Right atrium auricular region (tissue), 2 donors: Measurements from ENCODE around the gene FAM234B. TPM values are rescaled to one million over a fixed set of nuclear protein-coding genes. Genes with fewer than 3 reads are reported as not detected.

Experiments used
- DNase-seq: peaks from one replicate; pipeline ENCODE4 v3.0.0-alpha.2; 2019; ENCODE audit warnings: low spot score
- H3K27ac ChIP-seq, 2 donors: fragments of 200-600 bp; sonication (generic); 1 replicate in 1 of 2; 2 replicates in 1 of 2; pipeline ENCODE4 v1.5.1; 2016 to 2019
- H3K27me3 ChIP-seq, 2 donors: fragments of 200-600 bp; sonication (generic); one replicate each; pipeline versions ENCODE4 v1.5.1 to v1.6.0; 2017 to 2019
- H3K36me3 ChIP-seq: fragments of 200-600 bp; sonication (generic); one replicate; pipeline ENCODE4 v1.5.1; 2016
- H3K4me1 ChIP-seq, 2 donors: fragments of 200-600 bp; sonication (generic); one replicate each; pipeline versions ENCODE4 v1.5.1 to v1.6.0; 2017 to 2019
- H3K4me3 ChIP-seq, 2 donors: fragments of 200-600 bp; sonication (generic); 1 replicate in 1 of 2; 2 replicates in 1 of 2; pipeline ENCODE4 v1.5.1; 2017 to 2019; ENCODE audit warnings: mild to moderate bottlenecking in 1 of 2, moderate library complexity in 1 of 2
- H3K9me3 ChIP-seq, 2 donors: fragments of 200-600 bp; sonication (generic); one replicate each; pipeline ENCODE4 v1.5.1; 2019
- total RNA-seq, 2 donors: library from RNA; depleted of rRNA; stranded (reverse); fragments of >200 nt; gene quantifications; one replicate each; pipeline ENCODE4 v1.1.0, GENCODE V29; 2016
- TF ChIP-seq, protein P1 (sequence below), 2 donors: fragments of 200-600 bp; sonication (generic); IDR thresholded peaks; one replicate each; pipeline ENCODE4 v1.5.1; 2019; ENCODE audit warnings: antibody characterized with exemption in 2 of 2

Gene FAM234B
- total RNA-seq, 2 donors from 2014 or later: 1.7 to 4.6 TPM

DNA sequence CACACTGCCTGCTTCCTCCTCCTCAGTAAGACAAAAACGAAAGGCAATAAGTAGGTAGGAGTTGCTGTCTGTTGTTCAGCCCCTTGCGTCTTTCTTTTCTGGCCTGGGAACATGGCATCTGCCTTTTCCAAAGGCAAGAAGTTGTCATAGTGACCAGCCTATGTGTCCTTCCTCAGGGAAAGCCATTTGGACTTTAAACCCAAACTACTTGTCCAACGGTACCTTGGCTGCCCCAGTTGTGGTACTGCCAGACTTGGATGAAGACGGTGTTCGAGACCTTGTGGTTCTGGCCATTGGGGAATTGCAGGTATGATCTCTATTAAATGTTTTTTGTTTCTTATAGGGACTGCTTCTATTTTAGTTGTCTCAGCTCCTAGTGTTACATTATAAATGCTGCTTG lies 18.5 kb downstream of the FAM234B start:
- TF ChIP-seq, protein P1, sequence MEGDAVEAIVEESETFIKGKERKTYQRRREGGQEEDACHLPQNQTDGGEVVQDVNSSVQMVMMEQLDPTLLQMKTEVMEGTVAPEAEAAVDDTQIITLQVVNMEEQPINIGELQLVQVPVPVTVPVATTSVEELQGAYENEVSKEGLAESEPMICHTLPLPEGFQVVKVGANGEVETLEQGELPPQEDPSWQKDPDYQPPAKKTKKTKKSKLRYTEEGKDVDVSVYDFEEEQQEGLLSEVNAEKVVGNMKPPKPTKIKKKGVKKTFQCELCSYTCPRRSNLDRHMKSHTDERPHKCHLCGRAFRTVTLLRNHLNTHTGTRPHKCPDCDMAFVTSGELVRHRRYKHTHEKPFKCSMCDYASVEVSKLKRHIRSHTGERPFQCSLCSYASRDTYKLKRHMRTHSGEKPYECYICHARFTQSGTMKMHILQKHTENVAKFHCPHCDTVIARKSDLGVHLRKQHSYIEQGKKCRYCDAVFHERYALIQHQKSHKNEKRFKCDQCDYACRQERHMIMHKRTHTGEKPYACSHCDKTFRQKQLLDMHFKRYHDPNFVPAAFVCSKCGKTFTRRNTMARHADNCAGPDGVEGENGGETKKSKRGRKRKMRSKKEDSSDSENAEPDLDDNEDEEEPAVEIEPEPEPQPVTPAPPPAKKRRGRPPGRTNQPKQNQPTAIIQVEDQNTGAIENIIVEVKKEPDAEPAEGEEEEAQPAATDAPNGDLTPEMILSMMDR (IDR thresholded peaks at IDR 0.05): no peak
- Histone ChIP-seq H3K27ac (no peak overlapping the region), H3K4me3 (no peak overlapping the region), H3K36me3 (peaks cover 35% of the 10 kb centered on the region), H3K27me3 (no peaks in the 10 kb centered on the region), H3K4me1 (no peaks in the 10 kb centered on the region), H3K9me3 (no peaks in the 10 kb centered on the region)
- no peak for DNase-seq

GRCh38 chr12:13066014-13066413 lies 21.8 kb downstream of the FAM234B start:
- no peak for DNase-seq
- Histone ChIP-seq H3K36me3 (peaks cover 47% of the 10 kb centered on the region), H3K4me3 (no peak overlapping the region)

GRCh38 chr12:13066459-13066858 lies 22.3 kb downstream of the FAM234B start:
- TF ChIP-seq, protein P1 (IDR thresholded peaks at IDR 0.05): no peak
- Histone ChIP-seq H3K27me3 (no peaks in the 10 kb centered on the region), H3K4me1 (no peaks in the 10 kb centered on the region), H3K9me3 (no peaks in the 10 kb centered on the region), H3K4me3 (no peak overlapping the region), H3K36me3 (peaks cover 42% of the 10 kb centered on the region), H3K27ac (no peak overlapping the region)
- DNase-seq: no peak

More at GRCh38 chr12:13066014-13066413, 21.8 kb downstream of the FAM234B start:
- no peak overlapping the region for H3K27ac ChIP-seq
- no peaks in the 10 kb centered on the region for H3K27me3 ChIP-seq
- H3K9me3 ChIP-seq: no peaks in the 10 kb centered on the region
- H3K4me1 ChIP-seq: no peaks in the 10 kb centered on the region
- TF ChIP-seq, protein P1 (IDR thresholded peaks at IDR 0.05): no peak

- no peaks in the 10 kb centered on the region for H3K4me1 ChIP-seq
- H3K4me3 ChIP-seq: no peak overlapping the region
- H3K36me3 ChIP-seq: peaks cover 38% of the 10 kb centered on the region
- H3K27ac ChIP-seq: no peak overlapping the region
- H3K27me3 ChIP-seq: no peaks in the 10 kb centered on the region
- TF ChIP-seq, protein P1 (IDR thresholded peaks at IDR 0.05): no peak
- no peak for DNase-seq
- H3K9me3 ChIP-seq: no peaks in the 10 kb centered on the region
Observed at GRCh38 chr12:13067322-13067721, 23.1 kb downstream of the FAM234B start.

GRCh38 chr12:13069380-13069779 lies 25.2 kb downstream of the FAM234B start:
- TF ChIP-seq, protein P1 (IDR thresholded peaks at IDR 0.05): no peak
- no peak for DNase-seq
- no peak overlapping the region for H3K4me3 ChIP-seq

More at GRCh38 chr12:13069380-13069779, 25.2 kb downstream of the FAM234B start:
- H3K9me3 ChIP-seq: no peaks in the 10 kb centered on the region
- H3K27ac ChIP-seq: no peak overlapping the region
- H3K4me1 ChIP-seq: no peaks in the 10 kb centered on the region
- no peaks in the 10 kb centered on the region for H3K27me3 ChIP-seq
- H3K36me3 ChIP-seq: peaks cover 38% of the 10 kb centered on the region
